Activated T-helper 2 cell treated with anti-CD3 and anti-CD28 coated beads, Interferon-gamma antibody, Interleukin-2, Interleukin-4, amounts not matched to agents 10 μg/mL and 5 μg/mL and 100 μg/mL, durations not matched to agents 14 hours and 24 hours and 36 hours (primary cell): ENCODE data around the gene LGALS13. TPM values are rescaled to one million over a fixed set of nuclear protein-coding genes. Genes with fewer than 3 reads are reported as not detected.
"Not testable (repeated sequence)": the region's sequence is repeated elsewhere in the genome, so short reads cannot be mapped to it uniquely, and the experiment has no call there.

Experiments used
- DNase-seq: peaks from one replicate; pipeline ENCODE4 v3.0.0; 2021; ENCODE audit warnings: low spot score
- H3K27ac Mint-ChIP-seq: one replicate; pipeline ENCODE4 v1.8.0; 2021; ENCODE audit warnings: mixed read lengths
- H3K27me3 Mint-ChIP-seq: one replicate; pipeline ENCODE4 v1.8.0; 2021; ENCODE audit warnings: low read depth, mixed read lengths
- H3K36me3 Mint-ChIP-seq: one replicate; pipeline ENCODE4 v1.8.0; 2021; ENCODE audit warnings: low read depth, mixed read lengths
- H3K4me1 Mint-ChIP-seq: one replicate; pipeline ENCODE4 v1.8.0; 2021; ENCODE audit warnings: low read depth, mixed read lengths
- H3K4me3 Mint-ChIP-seq: one replicate; pipeline ENCODE4 v1.8.0; 2021; ENCODE audit warnings: low read depth, mild to moderate bottlenecking, moderate library complexity, mixed read lengths
- H3K9me3 Mint-ChIP-seq: one replicate; pipeline ENCODE4 v1.8.0; 2021; ENCODE audit warnings: mixed read lengths
- intact Hi-C: fragments of 100-400 bp; cut with micrococcal nuclease; formaldehyde crosslinking; loops from one replicate; pipeline ENCODE4 v1.15.1; 2023
- total RNA-seq: library from RNA; stranded (reverse); gene quantifications from 2 replicates; pipeline ENCODE4 v1.2.3, GENCODE V29; 2022

LGALS13 gene
- total RNA-seq, 1 donor from 2014 or later = not detected

DNA sequence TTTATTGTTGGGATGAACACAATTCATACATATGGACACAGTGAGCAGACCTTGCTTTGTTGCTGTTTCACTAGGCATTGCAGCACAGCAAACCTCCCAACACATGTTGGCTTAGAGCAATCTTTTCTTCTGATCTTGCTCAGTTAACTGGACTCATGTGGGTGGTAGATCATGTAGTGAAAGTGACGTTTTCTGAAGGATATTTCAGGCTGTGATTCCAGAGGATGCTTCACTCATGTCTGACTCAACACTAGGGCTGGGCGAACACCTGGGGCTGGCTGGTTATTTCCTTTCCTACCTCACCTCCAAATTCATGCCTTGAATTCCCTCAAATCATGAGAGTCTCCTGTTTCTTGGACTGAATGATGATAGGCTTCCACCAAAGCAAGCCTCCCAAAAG, 14.3 kb upstream of the LGALS13 start:
- Mint-ChIP-seq H3K4me3 (no peak overlapping the region), H3K9me3 (no peaks in the 10 kb centered on the region), H3K27ac (no peak overlapping the region), H3K27me3 (no peaks in the 10 kb centered on the region), H3K36me3 (no peaks in the 10 kb centered on the region), H3K4me1 (peaks cover 3% of the 10 kb centered on the region)
- intact Hi-C loops = no loop called here
- no peak for DNase-seq

DNA sequence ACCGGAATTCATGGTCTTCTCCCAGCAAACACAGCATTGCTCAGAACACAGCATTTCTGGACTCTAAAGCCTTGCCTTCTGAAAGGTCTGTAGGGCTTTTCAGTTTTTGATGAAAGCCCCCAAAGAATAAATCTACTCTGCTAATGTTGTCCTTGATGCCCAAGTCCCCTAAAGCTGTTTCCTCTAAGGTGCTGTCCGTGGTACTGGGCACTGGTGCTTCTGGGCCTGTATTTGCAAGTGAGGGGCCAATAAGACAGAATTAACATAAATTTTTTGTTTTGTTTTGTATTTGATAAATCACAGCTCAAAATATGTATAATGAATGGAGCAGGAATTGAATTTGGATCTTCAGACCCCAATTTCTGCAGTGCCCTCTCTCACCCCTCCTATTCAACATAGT, 12.1 kb upstream of the LGALS13 start:
- H3K27me3 Mint-ChIP-seq = no peaks in the 10 kb centered on the region
- DNase-seq = no peak
- H3K4me1 Mint-ChIP-seq = no peaks in the 10 kb centered on the region
- no peaks in the 10 kb centered on the region for H3K9me3 Mint-ChIP-seq
- H3K36me3 Mint-ChIP-seq = no peaks in the 10 kb centered on the region
- intact Hi-C loops = no loop called here
- H3K4me3 Mint-ChIP-seq = no peak overlapping the region
- no peak overlapping the region for H3K27ac Mint-ChIP-seq

DNA sequence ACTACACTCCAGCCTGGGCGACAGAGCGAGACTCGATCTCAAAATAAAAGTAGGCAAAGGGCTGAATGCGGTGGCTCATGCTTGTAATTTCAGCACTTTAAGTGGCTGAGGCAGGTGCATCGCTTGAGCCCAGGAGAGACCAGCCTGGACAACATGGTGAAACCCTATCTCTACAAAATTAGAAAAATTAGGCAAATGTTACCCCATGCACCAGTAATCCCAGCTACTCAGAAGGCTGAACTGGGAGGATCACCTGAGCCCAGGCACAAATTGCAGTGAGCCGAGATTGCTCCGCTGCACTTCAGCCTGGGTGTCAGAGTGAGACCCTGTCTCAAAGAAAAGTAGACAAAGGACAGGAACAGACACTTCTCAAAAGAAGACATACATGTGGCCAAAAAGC, 9.9 kb upstream of the LGALS13 start:
- no peaks in the 10 kb centered on the region for H3K4me1 Mint-ChIP-seq
- H3K4me3 Mint-ChIP-seq = no peak overlapping the region
- no peak overlapping the region for H3K27ac Mint-ChIP-seq
- intact Hi-C loops = no loop called here
- no peaks in the 10 kb centered on the region for H3K27me3 Mint-ChIP-seq
- DNase-seq = no peak
- H3K36me3 Mint-ChIP-seq = no peaks in the 10 kb centered on the region
- H3K9me3 Mint-ChIP-seq = no peaks in the 10 kb centered on the region

DNA sequence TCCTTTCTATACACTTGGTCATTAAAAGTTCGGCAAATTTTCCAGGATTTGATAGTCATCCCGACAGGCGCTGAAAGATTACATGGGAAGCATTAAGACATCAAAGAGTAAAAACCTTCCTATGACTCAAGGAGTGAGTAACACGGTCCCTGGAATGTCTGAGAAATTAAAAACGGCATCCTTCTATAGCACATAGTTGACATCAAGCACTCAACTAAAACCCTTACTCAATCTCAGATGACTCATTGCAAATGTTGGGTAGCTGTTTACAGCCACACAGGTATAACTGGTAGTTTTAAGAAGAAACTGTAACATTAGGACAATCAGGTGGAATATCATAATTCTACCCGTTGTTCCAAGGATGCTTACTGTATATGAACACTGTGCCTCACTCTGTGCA, 6.4 kb upstream of the LGALS13 start:
- intact Hi-C loops = no loop called here
- Mint-ChIP-seq H3K36me3 (no peaks in the 10 kb centered on the region), H3K27ac (no peak overlapping the region), H3K4me1 (no peaks in the 10 kb centered on the region), H3K9me3 (no peaks in the 10 kb centered on the region), H3K4me3 (no peak overlapping the region), H3K27me3 (peaks cover 5% of the 10 kb centered on the region)
- no peak for DNase-seq

DNA sequence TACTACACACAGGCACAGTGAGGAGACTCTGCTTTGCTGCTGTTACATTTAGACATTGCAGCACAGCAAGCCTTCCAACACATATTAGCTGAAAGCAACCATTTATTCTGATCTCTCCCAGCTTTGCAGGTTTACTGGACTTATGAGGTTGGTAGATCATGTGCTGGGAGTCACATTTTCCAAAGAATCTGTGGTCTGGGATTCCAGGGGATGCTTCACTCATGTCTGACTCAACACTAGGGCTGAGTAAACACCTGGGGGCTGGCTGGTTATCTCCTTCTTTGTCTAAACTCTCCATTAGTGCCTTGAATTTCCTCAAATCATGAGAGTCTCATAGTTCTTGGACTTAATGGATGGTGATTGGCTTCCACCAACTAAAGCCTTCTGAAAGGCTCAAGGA, 5.4 kb upstream of the LGALS13 start:
- no peak for DNase-seq
- Mint-ChIP-seq H3K36me3 (no peaks in the 10 kb centered on the region), H3K4me1 (no peaks in the 10 kb centered on the region), H3K27me3 (peaks cover 5% of the 10 kb centered on the region), H3K4me3 (no peak overlapping the region), H3K27ac (no peak overlapping the region), H3K9me3 (no peaks in the 10 kb centered on the region)
- intact Hi-C loops = no loop called here

DNA sequence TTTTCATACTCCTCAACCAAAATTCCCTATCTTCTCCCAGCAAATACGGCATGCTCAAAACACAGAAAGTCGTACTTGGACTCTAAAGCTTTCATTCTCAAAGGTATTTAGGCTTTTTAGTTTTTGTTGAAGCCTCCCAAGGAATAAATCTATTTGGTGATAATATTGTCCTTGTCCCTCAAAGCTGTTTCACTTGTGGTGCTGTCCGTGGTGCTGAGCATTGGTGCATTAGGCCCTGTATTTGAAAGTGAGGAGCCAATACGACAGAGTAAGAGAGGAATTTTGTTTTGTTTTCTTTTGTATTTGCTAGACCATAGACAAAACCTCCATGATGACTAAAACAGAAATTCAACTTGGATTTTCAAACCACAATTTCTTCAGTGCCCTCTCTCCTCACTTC, 3.2 kb upstream of the LGALS13 start:
- H3K4me1 Mint-ChIP-seq = no peaks in the 10 kb centered on the region

DNA sequence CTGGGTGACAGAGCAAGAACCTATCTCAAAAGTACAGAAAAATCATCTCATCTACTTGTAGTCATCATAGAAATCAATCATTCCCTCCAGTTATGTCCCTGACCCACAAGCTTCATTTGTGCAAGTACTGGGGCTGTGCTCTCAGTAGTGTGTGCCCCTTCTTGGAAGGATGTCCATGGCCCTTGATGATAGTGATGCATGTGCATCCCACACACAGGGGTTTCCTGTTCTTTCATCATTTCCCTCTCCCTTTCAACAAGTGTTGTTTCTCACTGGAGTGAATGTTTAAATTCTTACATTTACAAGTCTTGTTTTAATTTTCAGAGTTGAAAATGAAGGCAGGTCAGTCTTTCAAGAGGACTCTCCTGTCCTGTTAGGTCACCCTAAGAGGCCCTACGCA, 1.5 kb downstream of the LGALS13 start:
- intact Hi-C loops = no loop called here
- Mint-ChIP-seq H3K27ac (no peak overlapping the region), H3K9me3 (no peaks in the 10 kb centered on the region), H3K36me3 (no peaks in the 10 kb centered on the region), H3K27me3 (peaks cover 5% of the 10 kb centered on the region), H3K4me1 (no peaks in the 10 kb centered on the region), H3K4me3 (no peak overlapping the region)
- DNase-seq = no peak

More for the DNA sequence above, 3.2 kb upstream of the LGALS13 start:
- no peak overlapping the region for H3K4me3 Mint-ChIP-seq
- H3K27me3 Mint-ChIP-seq = peaks cover 5% of the 10 kb centered on the region
- no peak overlapping the region for H3K27ac Mint-ChIP-seq
- no peaks in the 10 kb centered on the region for H3K36me3 Mint-ChIP-seq
- no peak for DNase-seq
- H3K9me3 Mint-ChIP-seq = no peaks in the 10 kb centered on the region
- intact Hi-C loops = no loop called here

DNA sequence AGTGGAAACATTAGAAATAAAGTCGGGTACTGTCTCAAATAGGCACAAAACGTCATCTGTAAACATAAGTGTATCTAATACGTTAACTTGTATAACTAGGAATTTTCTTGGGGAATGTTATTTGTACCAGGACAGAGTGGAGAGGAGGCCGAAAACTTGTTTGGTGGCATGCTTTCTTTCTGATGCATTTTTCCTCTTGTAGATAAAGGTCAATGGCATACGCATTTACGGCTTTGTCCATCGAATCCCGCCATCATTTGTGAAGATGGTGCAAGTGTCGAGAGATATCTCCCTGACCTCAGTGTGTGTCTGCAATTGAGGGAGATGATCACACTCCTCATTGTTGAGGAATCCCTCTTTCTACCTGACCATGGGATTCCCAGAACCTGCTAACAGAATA, 4.7 kb downstream of the LGALS13 start:
- Mint-ChIP-seq H3K4me3 (no peak overlapping the region), H3K36me3 (no peaks in the 10 kb centered on the region), H3K27me3 (no peaks in the 10 kb centered on the region), H3K9me3 (no peaks in the 10 kb centered on the region), H3K4me1 (no peaks in the 10 kb centered on the region), H3K27ac (no peak overlapping the region)
- no peak for DNase-seq
- intact Hi-C loops = no loop called here

DNA sequence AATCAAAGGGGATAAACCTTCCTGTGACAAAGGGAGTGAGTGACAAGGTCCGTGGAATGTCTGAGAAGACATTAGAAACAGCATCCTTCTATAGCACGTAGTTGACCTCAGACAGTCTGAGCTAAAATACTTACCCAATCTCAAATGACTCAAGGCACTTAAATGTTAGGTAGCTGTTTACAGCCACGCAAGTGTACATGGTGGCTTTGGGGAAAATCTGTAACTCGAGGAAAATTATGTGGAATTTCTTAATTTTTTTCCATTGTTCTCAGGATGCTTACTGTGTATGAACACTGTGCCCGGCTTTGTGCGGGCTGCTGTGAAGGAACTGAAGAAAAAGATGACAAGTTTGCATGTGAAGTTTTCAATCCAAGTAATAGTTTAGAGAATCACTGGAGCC, 5.2 kb downstream of the LGALS13 start:
- Mint-ChIP-seq H3K27ac (no peak overlapping the region), H3K27me3 (peaks cover 2% of the 10 kb centered on the region), H3K4me1 (no peaks in the 10 kb centered on the region), H3K4me3 (no peak overlapping the region), H3K9me3 (no peaks in the 10 kb centered on the region), H3K36me3 (no peaks in the 10 kb centered on the region)
- no peak for DNase-seq
- intact Hi-C loops = no loop called here

DNA sequence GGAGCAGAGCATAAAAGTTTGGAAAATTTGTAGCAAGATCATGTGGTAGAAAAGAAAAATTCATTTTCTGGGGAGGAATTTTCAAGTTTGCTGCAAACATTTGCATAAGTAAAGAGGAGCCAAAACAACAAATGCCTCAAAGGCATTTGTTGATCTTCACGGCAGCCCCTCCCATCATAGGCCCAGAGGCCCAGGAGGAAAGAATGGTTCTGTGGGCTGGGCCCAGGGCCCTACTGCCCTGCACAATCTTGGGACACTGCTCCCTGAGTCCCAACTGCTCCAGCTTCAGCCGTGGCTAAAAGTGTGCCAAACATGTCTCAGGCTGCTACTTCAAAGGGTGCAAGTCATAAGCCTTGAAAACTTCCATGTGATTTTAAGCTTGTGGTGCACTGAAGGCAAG, 11.3 kb downstream of the LGALS13 start:
- H3K9me3 Mint-ChIP-seq = peaks cover 5% of the 10 kb centered on the region
- H3K4me1 Mint-ChIP-seq = no peaks in the 10 kb centered on the region
- no peaks in the 10 kb centered on the region for H3K36me3 Mint-ChIP-seq
- H3K4me3 Mint-ChIP-seq = no peak overlapping the region
- H3K27me3 Mint-ChIP-seq = peaks cover 4% of the 10 kb centered on the region
- no peak overlapping the region for H3K27ac Mint-ChIP-seq
- intact Hi-C loops = no loop called here
- no peak for DNase-seq

DNA sequence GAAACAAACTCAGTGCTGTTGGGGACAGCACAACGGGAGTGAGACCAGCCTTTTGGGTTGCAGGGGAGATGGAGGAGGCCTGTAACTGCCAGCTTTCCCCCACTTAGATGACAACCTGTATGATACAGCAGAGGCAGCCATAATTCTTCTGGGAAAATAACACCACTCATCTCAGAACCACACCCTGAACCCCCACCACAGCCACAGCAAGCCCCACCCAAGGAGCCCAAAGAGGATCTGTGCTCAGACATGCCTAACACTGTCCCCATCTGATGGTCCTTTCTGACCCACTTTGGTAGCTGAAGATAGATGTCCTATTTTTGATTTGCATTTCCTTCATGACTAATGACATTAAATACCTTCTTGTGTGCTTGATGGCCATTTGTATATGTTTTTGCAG, 15.4 kb downstream of the LGALS13 start:
- H3K9me3 Mint-ChIP-seq = peaks cover 5% of the 10 kb centered on the region
- no peaks in the 10 kb centered on the region for H3K4me1 Mint-ChIP-seq
- H3K27ac Mint-ChIP-seq = no peak overlapping the region
- intact Hi-C loops = no loop called here
- peaks cover 19% of the 10 kb centered on the region for H3K27me3 Mint-ChIP-seq
- H3K36me3 Mint-ChIP-seq = no peaks in the 10 kb centered on the region
- H3K4me3 Mint-ChIP-seq = no peak overlapping the region
- DNase-seq = no peak

DNA sequence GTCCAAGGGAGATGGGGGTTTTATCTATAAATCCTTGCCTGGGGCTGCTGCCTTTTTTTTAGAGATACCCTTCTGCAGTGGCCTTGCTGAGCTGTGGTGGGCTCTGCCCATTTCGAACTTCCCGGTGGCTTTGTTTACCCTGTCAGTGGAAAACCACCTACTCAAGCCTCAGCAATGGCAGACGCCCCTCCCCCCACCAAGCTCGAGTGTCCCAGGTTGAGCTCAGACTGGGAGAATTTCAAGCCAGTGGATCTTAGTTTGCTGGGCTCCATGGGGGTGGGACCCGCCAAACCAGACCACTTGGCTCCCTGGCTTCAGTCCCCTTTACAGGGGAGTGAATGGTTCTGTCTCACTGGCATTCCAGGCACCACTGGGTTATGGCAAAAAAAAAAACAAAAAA, 21.6 kb downstream of the LGALS13 start:
- DNase-seq = no peak
- peaks cover 30% of the 10 kb centered on the region for H3K27me3 Mint-ChIP-seq

DNA sequence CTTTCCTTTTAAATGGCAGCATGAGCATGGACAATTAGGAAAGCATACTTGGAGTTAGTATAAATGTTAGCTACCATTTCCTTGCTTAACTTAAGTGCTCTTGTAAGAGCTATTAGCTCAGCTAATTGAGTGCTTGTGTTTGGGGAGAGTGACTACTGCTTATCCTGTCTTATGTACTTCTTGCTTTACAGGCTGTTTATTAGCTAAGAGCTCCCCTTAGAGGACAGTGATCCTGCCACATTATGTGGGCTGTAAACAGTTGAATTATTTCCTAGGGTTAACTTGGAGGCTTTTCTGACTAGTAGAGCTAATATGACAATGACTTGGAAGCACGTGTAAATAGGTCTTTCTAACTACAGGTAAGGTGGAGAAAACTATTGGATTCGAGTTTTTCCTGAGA, 25.3 kb downstream of the LGALS13 start:
- DNase-seq, H3K27ac Mint-ChIP-seq, H3K4me3 Mint-ChIP-seq, intact Hi-C loops, H3K36me3 Mint-ChIP-seq, H3K4me1 Mint-ChIP-seq, H3K9me3 Mint-ChIP-seq: not testable (repeated sequence)
- H3K27me3 Mint-ChIP-seq = peaks cover 16% of the 10 kb centered on the region

More for the DNA sequence above, 21.6 kb downstream of the LGALS13 start:
- no peaks in the 10 kb centered on the region for H3K36me3 Mint-ChIP-seq
- no peaks in the 10 kb centered on the region for H3K4me1 Mint-ChIP-seq
- intact Hi-C loops = no loop called here
- H3K4me3 Mint-ChIP-seq = no peak overlapping the region
- H3K27ac Mint-ChIP-seq = no peak overlapping the region
- H3K9me3 Mint-ChIP-seq = no peaks in the 10 kb centered on the region

DNA sequence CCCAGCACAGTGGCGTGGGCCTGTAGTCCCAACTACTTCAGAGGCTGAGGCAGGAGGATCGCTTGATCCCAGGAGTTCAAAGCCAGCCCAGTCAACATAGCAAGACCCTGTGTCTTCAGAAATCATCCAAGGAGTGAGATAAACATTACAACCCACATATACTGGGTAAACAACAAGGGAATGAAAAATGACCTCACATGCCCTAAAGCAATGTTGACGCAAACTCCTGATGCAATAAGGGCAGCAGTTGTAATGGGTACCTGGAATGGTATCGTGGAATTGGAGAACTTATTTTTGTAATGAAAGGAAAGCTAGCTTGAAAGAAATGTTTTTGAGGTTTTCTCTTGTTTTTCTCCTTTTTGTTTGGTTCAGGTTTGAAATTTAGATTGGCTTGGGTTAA, 28.9 kb downstream of the LGALS13 start:
- DNase-seq = no peak
- Mint-ChIP-seq H3K4me1 (no peaks in the 10 kb centered on the region), H3K27me3 (peaks cover 10% of the 10 kb centered on the region), H3K4me3 (no peak overlapping the region), H3K36me3 (no peaks in the 10 kb centered on the region), H3K9me3 (peaks cover 4% of the 10 kb centered on the region), H3K27ac (no peak overlapping the region)
- intact Hi-C loops = no loop called here
